Activated gamma-delta T cell treated with anti-CD3 and anti-CD28 coated beads, Interleukin-2, amount 50 U/mL, for 16 hours (primary cell): Measurements from ENCODE around the gene VPS36.
"Not testable (repeated sequence)": the region's sequence is repeated elsewhere in the genome, so short reads cannot be mapped to it uniquely, and the experiment has no call there.

ENCODE experiments used
- DNase-seq: peaks from one replicate; pipeline ENCODE4 v3.0.0-alpha.2; 2020; ENCODE audit warnings: low read depth

VPS36 gene

GRCh38 chr13:52377898-52378297 lies 72.5 kb downstream of the VPS36 start:
- DNase-seq: no peak

GRCh38 chr13:52374873-52375411 lies 75.5 kb downstream of the VPS36 start:
- DNase-seq: no peak

GRCh38 chr13:52374389-52374788 lies 76.0 kb downstream of the VPS36 start:
- no peak for DNase-seq

- DNase-seq: not testable (repeated sequence)
Measured at GRCh38 chr13:52373277-52373676, 77.2 kb downstream of the VPS36 start.

GRCh38 chr13:52371736-52372247 lies 78.6 kb downstream of the VPS36 start:
- no peak for DNase-seq

- DNase-seq: no peak
Measured at GRCh38 chr13:52366291-52366690, 84.1 kb downstream of the VPS36 start.
